IMR-90 (cell line): ENCODE measurements around the gene SERPINI1. TPM values are rescaled to one million over a fixed set of nuclear protein-coding genes. Genes with fewer than 3 reads are reported as not detected.

ENCODE experiments used
- ATAC-seq: fragments of 200-7000 bp; cut with Tn5 transposase; 2 replicates; pipeline ENCODE4 v1.9.1; 2020; ENCODE audit warnings: low read depth, mild to moderate bottlenecking, moderate library complexity
- BruUV-seq: library from RNA; stranded (reverse); fragments of 400-500 nt; replicated peaks from 2 replicates; lab custom pipeline; 2021; lab: Mats Ljungman, UMichigan
- CTCF ChIA-PET: fragments of 300-600 bp; formaldehyde crosslinking; extraction: SDS; loops from one replicate; lab custom pipeline; 2021; ENCODE audit warnings: antibody characterized with exemption; lab: Yijun Ruan, JAX
- POLR2A ChIA-PET: fragments of 300-600 bp; sonication (Branson Sonifier 250); formaldehyde crosslinking; loops from one replicate; lab custom pipeline; 2022; ENCODE audit warnings: antibody characterized with exemption; ENCODE audit not compliant: unreplicated experiment; lab: Charles Lee
- DNase-seq: peaks from one replicate; pipeline ENCODE4 v3.0.0; 2013
- H2AFZ ChIP-seq: replicated peaks from 2 replicates; pipeline ENCODE3; 2013; ENCODE audit warnings: low read length, mild to moderate bottlenecking; ENCODE audit not compliant: poor library complexity
- H2AK5ac ChIP-seq: 2 replicates; pipeline ENCODE4 v1.6.1; 2013; ENCODE audit warnings: low read depth, low read length, inconsistent platforms
- H2AK9ac ChIP-seq: replicated peaks from 2 replicates; pipeline ENCODE3; 2013; ENCODE audit warnings: mild to moderate bottlenecking, low read depth, low read length, moderate library complexity; ENCODE audit not compliant: poor library complexity
- H2BK120ac ChIP-seq: 2 replicates; pipeline ENCODE4 v1.6.1; 2013; ENCODE audit warnings: low read depth, low read length, inconsistent platforms
- H2BK15ac ChIP-seq: 3 replicates; pipeline ENCODE4 v1.6.1; 2013; ENCODE audit warnings: low read depth, low read length, inconsistent platforms
- H2BK20ac ChIP-seq: 2 replicates; pipeline ENCODE4 v1.6.1; 2013; ENCODE audit warnings: low read depth, mild to moderate bottlenecking, inconsistent platforms, low read length, moderate library complexity
- H2BK5ac ChIP-seq: 2 replicates; pipeline ENCODE4 v1.6.1; 2013; ENCODE audit warnings: mild to moderate bottlenecking, low read depth, low read length, inconsistent platforms; ENCODE audit not compliant: poor library complexity, severe bottlenecking
- H3K14ac ChIP-seq: replicated peaks from 2 replicates; pipeline ENCODE4 v1.6.1; 2013; ENCODE audit warnings: low read depth, low read length, inconsistent platforms
- H3K18ac ChIP-seq: 2 replicates; pipeline ENCODE4 v1.6.1; 2013; ENCODE audit warnings: low read depth, low read length, control low read depth
- H3K23ac ChIP-seq: 2 replicates; pipeline ENCODE4 v1.6.1; 2013; ENCODE audit warnings: low read depth, low read length, inconsistent platforms
- H3K27ac ChIP-seq: 2 replicates; pipeline ENCODE4 v1.5.1; 2013; ENCODE audit warnings: mild to moderate bottlenecking, control low read depth, low read length; ENCODE audit not compliant: insufficient read depth
- H3K27me3 ChIP-seq: 2 replicates; pipeline ENCODE4 v1.6.1; 2013; ENCODE audit warnings: low read length; ENCODE audit not compliant: control insufficient read depth, insufficient read depth
- H3K36me3 ChIP-seq: 2 replicates; pipeline ENCODE4 v1.6.1; 2013; ENCODE audit warnings: low read length, mixed read lengths; ENCODE audit not compliant: control insufficient read depth, insufficient read depth
- H3K4ac ChIP-seq: 2 replicates; pipeline ENCODE4 v1.6.1; 2013; ENCODE audit warnings: low read depth, low read length, inconsistent platforms
- H3K4me1 ChIP-seq: 2 replicates; pipeline ENCODE4 v1.6.1; 2013; ENCODE audit warnings: low read length, mixed read lengths; ENCODE audit not compliant: control insufficient read depth, insufficient read depth
- H3K4me2 ChIP-seq: 2 replicates; pipeline ENCODE4 v1.6.1; 2013; ENCODE audit warnings: low read depth, mild to moderate bottlenecking, control low read depth, low read length, moderate library complexity
- H3K4me3 ChIP-seq: 2 replicates; pipeline ENCODE4 v1.5.1; 2013; ENCODE audit warnings: low read depth, mild to moderate bottlenecking, control low read depth, low read length, moderate library complexity; ENCODE audit not compliant: insufficient read depth
- H3K56ac ChIP-seq: 2 replicates; pipeline ENCODE4 v1.6.1; 2013; ENCODE audit warnings: low read length, inconsistent platforms; ENCODE audit not compliant: insufficient read depth; ENCODE audit errors: extremely low read depth
- H3K79me1 ChIP-seq, 2 experiments: 2 replicates each; pipeline ENCODE4 v1.6.1; 2013; ENCODE audit warnings: low read length in 2 of 2, inconsistent platforms in 1 of 2, low read depth in 1 of 2
- H3K9ac ChIP-seq: 2 replicates; pipeline ENCODE4 v1.6.1; 2013; ENCODE audit warnings: low read depth, low read length, control low read depth
- H3K9me1 ChIP-seq: 2 replicates; pipeline ENCODE4 v1.6.1; 2013; ENCODE audit warnings: low read length, inconsistent platforms; ENCODE audit not compliant: insufficient read depth
- H3K9me3 ChIP-seq: 2 replicates; pipeline ENCODE4 v1.6.1; 2013; ENCODE audit warnings: low read length; ENCODE audit not compliant: control insufficient read depth, insufficient read depth
- H4K20me1 ChIP-seq: 2 replicates; pipeline ENCODE4 v1.6.1; 2013; ENCODE audit warnings: low read length, inconsistent platforms; ENCODE audit not compliant: insufficient read depth
- H4K5ac ChIP-seq: 2 replicates; pipeline ENCODE4 v1.6.1; 2013; ENCODE audit warnings: mild to moderate bottlenecking, low read depth, low read length, control low read depth
- H4K8ac ChIP-seq, 2 experiments: 2 replicates each; pipeline ENCODE4 v1.6.1; 2013; ENCODE audit warnings: low read depth in 2 of 2, low read length in 2 of 2, control low read depth in 1 of 2, inconsistent platforms in 1 of 2
- H4K91ac ChIP-seq: 2 replicates; pipeline ENCODE4 v1.6.1; 2013; ENCODE audit warnings: low read depth, low read length, inconsistent platforms; ENCODE audit not compliant: insufficient read depth
- BHLHE40 ChIP-seq: fragments of 150-350 bp; IDR thresholded peaks from 2 replicates; pipeline ENCODE4 v1.6.1; 2016; ENCODE audit warnings: mild to moderate bottlenecking, low read depth, low read length
- CEBPB ChIP-seq: IDR thresholded peaks from 2 replicates; pipeline ENCODE4 v1.6.1; 2012; ENCODE audit warnings: low read depth, low read length, improper control_type of control experiment
- CHD1 ChIP-seq: IDR thresholded peaks from 2 replicates; pipeline ENCODE4 v1.6.1; 2012; ENCODE audit warnings: low read depth, low read length, improper control_type of control experiment
- CTCF ChIP-seq: conservative IDR thresholded peaks from 2 replicates; pipeline ENCODE4 v1.5.1; 2012; ENCODE audit warnings: mild to moderate bottlenecking, low read depth, low read length, improper control_type of control experiment
- FOS ChIP-seq: fragments of 150-350 bp; IDR thresholded peaks from 2 replicates; pipeline ENCODE4 v1.6.1; 2016; ENCODE audit warnings: low read depth, low read length
- MAFK ChIP-seq: IDR thresholded peaks from 2 replicates; pipeline ENCODE4 v1.6.1; 2012; ENCODE audit warnings: low read depth, low read length, improper control_type of control experiment
- MAZ ChIP-seq: IDR thresholded peaks from 2 replicates; pipeline ENCODE4 v1.6.1; 2012; ENCODE audit warnings: low read depth, mild to moderate bottlenecking, low read length, improper control_type of control experiment, moderate library complexity, borderline replicate concordance
- MXI1 ChIP-seq: IDR thresholded peaks from 2 replicates; pipeline ENCODE4 v1.6.1; 2012; ENCODE audit warnings: low read depth, mild to moderate bottlenecking, low read length, moderate library complexity, borderline replicate concordance
- NFE2L2 ChIP-seq: fragments of 150-350 bp; IDR thresholded peaks from 2 replicates; pipeline ENCODE4 v1.6.1; 2016; ENCODE audit warnings: low read depth, mild to moderate bottlenecking, low read length
- POLR2A ChIP-seq: IDR thresholded peaks from 2 replicates; pipeline ENCODE4 v1.6.1; 2012; ENCODE audit warnings: mild to moderate bottlenecking, low read depth, low read length
- RAD21 ChIP-seq: IDR thresholded peaks from 2 replicates; pipeline ENCODE4 v1.6.1; 2012; ENCODE audit warnings: low read length, improper control_type of control experiment
- RCOR1 ChIP-seq: IDR thresholded peaks from 2 replicates; pipeline ENCODE4 v1.6.1; 2012; ENCODE audit warnings: mild to moderate bottlenecking, low read length, improper control_type of control experiment; ENCODE audit not compliant: insufficient replicate concordance
- RFX5 ChIP-seq: IDR thresholded peaks from 2 replicates; pipeline ENCODE4 v1.8.0; 2012; ENCODE audit warnings: low read depth, mild to moderate bottlenecking, low read length, moderate library complexity
- SMC3 ChIP-seq: fragments of 150-350 bp; IDR thresholded peaks from 2 replicates; pipeline ENCODE4 v1.6.1; 2016; ENCODE audit warnings: low read depth, mild to moderate bottlenecking, antibody characterized with exemption, low read length, moderate library complexity
- WGBS, 2 experiments: methylation state at CpG; one replicate each; pipeline versions ENCODE4 v1.1.5 to v1.1.7; 2013; ENCODE audit warnings: missing lambda C conversion rate in 2 of 2; ENCODE audit not compliant: insufficient read length in 1 of 2; ENCODE audit errors: extremely low coverage in 2 of 2; 5-methylcytosine and 5-hydroxymethylcytosine counted together
- dilution Hi-C: fragments of 300-500 bp; cut with HindIII; formaldehyde crosslinking; loops from one replicate; pipeline ENCODE4 v1.14.3; 2018; ENCODE audit warnings: low sequenced_read_pairs; ENCODE audit not compliant: unreplicated experiment
- in situ Hi-C: fragments of 300-500 bp; cut with MboI; formaldehyde crosslinking; loops from 3 replicates; pipeline ENCODE4 v1.14.3; 2019; ENCODE audit warnings: low sequenced_read_pairs, inconsistent platforms, mixed read lengths
- intact Hi-C: fragments of 100-400 bp; cut with micrococcal nuclease; formaldehyde crosslinking; loops from 2 replicates; pipeline ENCODE4 v1.10.0; 2022
- polyA plus RNA-seq, 3 experiments: library from polyadenylated mRNA; depleted of rRNA; stranded (reverse); fragments of >200 nt; gene quantifications; 2 replicates each; pipeline ENCODE4 v1.2.3, GENCODE V29; 2012; ENCODE audit warnings: low replicate concordance in 1 of 3
- total RNA-seq: library from RNA; depleted of rRNA; stranded (reverse); fragments of >200 nt; gene quantifications from 2 replicates; pipeline ENCODE4 v1.2.3, GENCODE V29; 2012
- TF ChIP-seq, protein P1 (sequence below): fragments of 150-350 bp; IDR thresholded peaks from 2 replicates; pipeline ENCODE4 v1.6.1; 2017; ENCODE audit warnings: mild to moderate bottlenecking, antibody characterized with exemption, low read length, low read depth
- TF ChIP-seq, protein P2 (sequence below): fragments of 150-350 bp; IDR thresholded peaks from 2 replicates; pipeline ENCODE4 v1.6.1; 2016; ENCODE audit warnings: low read depth, mild to moderate bottlenecking, low read length, moderate library complexity, borderline replicate concordance

Gene SERPINI1
- total and polyA plus RNA-seq, 2 of the 4 experiments (the other 2 are of a cell fraction), result 0.36 to 1.3 TPM

GRCh38 chr3:167739190-167739810 lies 3.8 kb downstream of the SERPINI1 start:
- no peak overlapping the region for H2AK5ac ChIP-seq
- no peaks in the 10 kb centered on the region for H3K27me3 ChIP-seq
- CTCF ChIA-PET, result no interaction called here
- no peak for ATAC-seq
- no peak overlapping the region for H3K4ac ChIP-seq
- no peaks in the 10 kb centered on the region for H4K20me1 ChIP-seq
- no TSS peak for BruUV-seq
- H3K9ac ChIP-seq, result no peak overlapping the region
- H3K9me3 ChIP-seq, result no peaks in the 10 kb centered on the region
- no peak overlapping the region for H2BK15ac ChIP-seq
- TF ChIP-seq NFE2L2 (no peak), SMC3 (no peak), MAFK (no peak), FOS (no peak), RAD21 (no peak), RFX5 (no peak), RCOR1 (no peak), CEBPB (no peak), POLR2A (no peak), BHLHE40 (no peak), CTCF (no peak), MAZ (no peak), MXI1 (no peak), CHD1 (no peak)
- TF ChIP-seq, protein P1, sequence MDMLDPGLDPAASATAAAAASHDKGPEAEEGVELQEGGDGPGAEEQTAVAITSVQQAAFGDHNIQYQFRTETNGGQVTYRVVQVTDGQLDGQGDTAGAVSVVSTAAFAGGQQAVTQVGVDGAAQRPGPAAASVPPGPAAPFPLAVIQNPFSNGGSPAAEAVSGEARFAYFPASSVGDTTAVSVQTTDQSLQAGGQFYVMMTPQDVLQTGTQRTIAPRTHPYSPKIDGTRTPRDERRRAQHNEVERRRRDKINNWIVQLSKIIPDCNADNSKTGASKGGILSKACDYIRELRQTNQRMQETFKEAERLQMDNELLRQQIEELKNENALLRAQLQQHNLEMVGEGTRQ, result no peak
- TF ChIP-seq, protein P2, sequence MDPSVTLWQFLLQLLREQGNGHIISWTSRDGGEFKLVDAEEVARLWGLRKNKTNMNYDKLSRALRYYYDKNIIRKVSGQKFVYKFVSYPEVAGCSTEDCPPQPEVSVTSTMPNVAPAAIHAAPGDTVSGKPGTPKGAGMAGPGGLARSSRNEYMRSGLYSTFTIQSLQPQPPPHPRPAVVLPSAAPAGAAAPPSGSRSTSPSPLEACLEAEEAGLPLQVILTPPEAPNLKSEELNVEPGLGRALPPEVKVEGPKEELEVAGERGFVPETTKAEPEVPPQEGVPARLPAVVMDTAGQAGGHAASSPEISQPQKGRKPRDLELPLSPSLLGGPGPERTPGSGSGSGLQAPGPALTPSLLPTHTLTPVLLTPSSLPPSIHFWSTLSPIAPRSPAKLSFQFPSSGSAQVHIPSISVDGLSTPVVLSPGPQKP, result no peak
- H3K14ac ChIP-seq, result no peak overlapping the region
- no peak overlapping the region for H3K23ac ChIP-seq
- H3K4me3 ChIP-seq, result no peak overlapping the region
- no CpG with 5 or more reads among the region's 4 CpGs for WGBS, 2 experiments
- H2BK120ac ChIP-seq, result no peak overlapping the region
- no peak overlapping the region for H4K8ac ChIP-seq
- H3K79me1 ChIP-seq, result no peaks in the 10 kb centered on the region
- in situ Hi-C loops (no loop called here), dilution Hi-C loops (no loop called here), intact Hi-C loops (loop anchor here (5.0 to 10.0 kb wide), 2 partner anchors 306 to 1727 kb away; no protein-coding TSS in a partner anchor)
- H3K27ac ChIP-seq, result no peak overlapping the region
- H3K36me3 ChIP-seq, result no peaks in the 10 kb centered on the region
- no peak overlapping the region for H2AK9ac ChIP-seq
- no peaks in the 10 kb centered on the region for H3K9me1 ChIP-seq
- no peak overlapping the region for H4K91ac ChIP-seq
- no peak for DNase-seq
- no peak overlapping the region for H3K18ac ChIP-seq
- no peaks in the 10 kb centered on the region for H3K4me1 ChIP-seq
- H3K56ac ChIP-seq, result no peak overlapping the region
- H2BK5ac ChIP-seq, result no peak overlapping the region
- POLR2A ChIA-PET, result no interaction called here
- H2AFZ ChIP-seq, result no peak overlapping the region
- no peak overlapping the region for H3K4me2 ChIP-seq
- H2BK20ac ChIP-seq, result no peak overlapping the region
- no peak overlapping the region for H4K5ac ChIP-seq
